Natural killer cell (primary cell): ENCODE results near the gene RNF103. TPM values are rescaled to one million over a fixed set of nuclear protein-coding genes. Genes with fewer than 3 reads are reported as not detected.

Experiments used
- ATAC-seq, 3 donors: fragments of 150-1000 bp in 2 of 3; fragments of 200-7000 bp in 1 of 3; cut with Tn5 transposase; 1 replicate in 1 of 3; 2 replicates in 2 of 3; pipeline ENCODE4 v1.10.0; 2021; ENCODE audit warnings: mild to moderate bottlenecking in 2 of 3, moderate library complexity in 2 of 3
- DNase-seq, 2 donors: peaks; one replicate each; pipeline versions ENCODE4 v3.0.0 to v3.0.0-alpha.2; 2013 to 2021; ENCODE audit warnings: mixed read lengths in 1 of 2
- H3K27ac ChIP-seq: one replicate; pipeline ENCODE4 v1.5.1; 2013; ENCODE audit warnings: mild to moderate bottlenecking, low read length
- H3K27me3 ChIP-seq: one replicate; pipeline ENCODE4 v1.6.1; 2013; ENCODE audit warnings: low read length; ENCODE audit not compliant: control insufficient read depth, insufficient read depth
- H3K36me3 ChIP-seq: one replicate; pipeline ENCODE4 v1.6.1; 2013; ENCODE audit warnings: low read length; ENCODE audit not compliant: control insufficient read depth, insufficient read depth
- H3K4me1 ChIP-seq: one replicate; pipeline ENCODE4 v1.6.1; 2013; ENCODE audit warnings: low read length; ENCODE audit not compliant: control insufficient read depth, insufficient read depth
- H3K4me3 ChIP-seq: one replicate; pipeline ENCODE4 v1.5.1; 2013; ENCODE audit warnings: low read length
- H3K9me3 ChIP-seq: one replicate; pipeline ENCODE4 v1.6.1; 2013; ENCODE audit warnings: low read length; ENCODE audit not compliant: control insufficient read depth, insufficient read depth
- H3K27ac Mint-ChIP-seq, 2 donors: one replicate each; pipeline ENCODE4 v1.8.0; 2022; ENCODE audit warnings: mild to moderate bottlenecking in 2 of 2, mixed read lengths in 2 of 2, moderate library complexity in 1 of 2
- H3K27me3 Mint-ChIP-seq, 2 donors: one replicate each; pipeline ENCODE4 v1.8.0; 2022; ENCODE audit warnings: low read depth in 2 of 2, mixed read lengths in 2 of 2
- H3K36me3 Mint-ChIP-seq: one replicate; pipeline ENCODE4 v1.8.0; 2022; ENCODE audit warnings: mixed read lengths
- H3K4me1 Mint-ChIP-seq, 2 donors: one replicate each; pipeline ENCODE4 v1.8.0; 2022; ENCODE audit warnings: mixed read lengths in 2 of 2
- H3K4me3 Mint-ChIP-seq: one replicate; pipeline ENCODE4 v1.8.0; 2022; ENCODE audit warnings: mild to moderate bottlenecking, moderate library complexity, mixed read lengths
- H3K9me3 Mint-ChIP-seq, 2 donors: one replicate each; pipeline ENCODE4 v1.8.0; 2022; ENCODE audit warnings: mixed read lengths in 2 of 2
- WGBS: methylation state at CpG from one replicate; pipeline ENCODE4 v1.1.7; 2013; ENCODE audit warnings: missing lambda C conversion rate; ENCODE audit not compliant: insufficient coverage; 5-methylcytosine and 5-hydroxymethylcytosine counted together
- intact Hi-C: fragments of 100-400 bp; cut with micrococcal nuclease; formaldehyde crosslinking; loops from one replicate; pipeline ENCODE4 v1.14.2; 2022
- total RNA-seq, 4 donors: library from RNA; stranded (reverse); fragments of 120-200 nt in 1 of 4; gene quantifications; one replicate each; pipeline versions ENCODE4 v1.2.3 to v1.2.4, GENCODE V29; 2013 to 2022
- TF ChIP-seq, protein P1 (sequence below): fragments of 200-600 bp; IDR thresholded peaks from one replicate; pipeline ENCODE4 v1.8.0; 2022; ENCODE audit warnings: antibody characterized with exemption

RNF103 gene
- total RNA-seq, 3 donors from 2014 or later (not counting 1 experiment from before 2014, with no cell fraction given), result 52.9 to 74.2 (median 70.9) TPM

DNA sequence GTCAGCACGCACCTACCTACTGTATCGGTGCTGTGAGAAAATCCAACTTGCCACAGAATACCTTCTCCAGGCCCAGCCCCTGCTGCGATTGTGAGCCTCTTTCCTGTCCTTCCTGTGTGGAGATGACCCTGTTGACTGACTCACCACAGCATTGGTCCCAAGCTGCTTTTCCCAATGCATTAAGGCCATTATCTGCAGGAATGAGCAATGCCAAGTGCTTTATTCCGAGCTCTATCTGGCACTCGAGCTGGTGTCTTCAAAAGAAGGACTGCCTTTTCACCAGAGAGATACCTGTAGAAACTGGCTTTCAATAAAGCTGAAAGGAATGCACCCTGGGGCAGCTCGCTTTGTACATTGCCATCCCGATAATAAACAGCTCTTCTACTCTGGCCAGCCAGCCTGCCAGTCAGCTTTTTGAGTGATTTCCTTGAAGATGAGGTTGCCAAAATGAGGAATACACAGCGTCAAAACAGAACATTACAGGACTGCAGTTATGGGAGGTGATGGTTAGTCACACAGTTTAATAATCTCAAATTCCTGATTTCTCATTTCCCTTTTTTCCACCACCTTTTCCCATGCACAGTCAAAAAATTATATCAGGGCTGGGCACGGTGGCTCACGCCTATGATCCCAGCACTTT is 8.3 kb upstream of the RNF103 start:
- ATAC-seq (no peak), DNase-seq (no peak)
- 95% methylated on average over 10 of the region's 10 CpGs for WGBS
- Histone ChIP-seq H3K27ac (no peak overlapping the region), H3K4me1 (no peaks in the 10 kb centered on the region), H3K4me3 (no peak overlapping the region), H3K36me3 (no peaks in the 10 kb centered on the region), H3K9me3 (no peaks in the 10 kb centered on the region), H3K27me3 (no peaks in the 10 kb centered on the region)
- intact Hi-C loops, result no loop called here
- Mint-ChIP-seq H3K36me3 (no peaks in the 10 kb centered on the region), H3K4me3 (no peak overlapping the region), H3K9me3 (no peaks in the 10 kb centered on the region), H3K4me1 (no peaks in the 10 kb centered on the region), H3K27ac (no peak overlapping the region), H3K27me3 (peaks cover 3 to 25% of the 10 kb centered on the region in 2 donors)
- TF ChIP-seq, protein P1, sequence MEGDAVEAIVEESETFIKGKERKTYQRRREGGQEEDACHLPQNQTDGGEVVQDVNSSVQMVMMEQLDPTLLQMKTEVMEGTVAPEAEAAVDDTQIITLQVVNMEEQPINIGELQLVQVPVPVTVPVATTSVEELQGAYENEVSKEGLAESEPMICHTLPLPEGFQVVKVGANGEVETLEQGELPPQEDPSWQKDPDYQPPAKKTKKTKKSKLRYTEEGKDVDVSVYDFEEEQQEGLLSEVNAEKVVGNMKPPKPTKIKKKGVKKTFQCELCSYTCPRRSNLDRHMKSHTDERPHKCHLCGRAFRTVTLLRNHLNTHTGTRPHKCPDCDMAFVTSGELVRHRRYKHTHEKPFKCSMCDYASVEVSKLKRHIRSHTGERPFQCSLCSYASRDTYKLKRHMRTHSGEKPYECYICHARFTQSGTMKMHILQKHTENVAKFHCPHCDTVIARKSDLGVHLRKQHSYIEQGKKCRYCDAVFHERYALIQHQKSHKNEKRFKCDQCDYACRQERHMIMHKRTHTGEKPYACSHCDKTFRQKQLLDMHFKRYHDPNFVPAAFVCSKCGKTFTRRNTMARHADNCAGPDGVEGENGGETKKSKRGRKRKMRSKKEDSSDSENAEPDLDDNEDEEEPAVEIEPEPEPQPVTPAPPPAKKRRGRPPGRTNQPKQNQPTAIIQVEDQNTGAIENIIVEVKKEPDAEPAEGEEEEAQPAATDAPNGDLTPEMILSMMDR, result no peak

DNA sequence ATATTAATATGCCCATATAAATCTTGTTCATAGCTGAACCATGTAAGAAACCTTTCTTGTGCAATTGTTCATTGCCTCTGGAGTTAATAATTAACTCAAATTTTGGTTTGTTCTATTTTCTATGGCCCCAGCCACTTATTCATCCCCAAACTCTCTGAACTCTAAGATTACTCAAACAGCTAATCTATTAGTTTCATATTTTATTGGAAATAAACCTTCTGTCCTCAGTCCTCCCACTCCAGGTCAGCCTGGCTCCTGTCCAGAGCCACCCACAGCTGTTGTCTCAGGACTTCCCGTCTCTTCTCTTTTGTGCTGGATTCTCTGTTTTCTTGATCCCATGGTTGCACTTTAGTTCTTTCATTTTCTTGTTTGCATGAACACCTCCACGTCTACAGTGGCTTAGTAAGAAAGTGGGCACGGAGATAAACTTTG is 4.4 kb upstream of the RNF103 start:
- H3K4me1 Mint-ChIP-seq, result peaks cover 4 to 5% of the 10 kb centered on the region in 2 donors
- no peaks in the 10 kb centered on the region for H3K9me3 ChIP-seq

DNA sequence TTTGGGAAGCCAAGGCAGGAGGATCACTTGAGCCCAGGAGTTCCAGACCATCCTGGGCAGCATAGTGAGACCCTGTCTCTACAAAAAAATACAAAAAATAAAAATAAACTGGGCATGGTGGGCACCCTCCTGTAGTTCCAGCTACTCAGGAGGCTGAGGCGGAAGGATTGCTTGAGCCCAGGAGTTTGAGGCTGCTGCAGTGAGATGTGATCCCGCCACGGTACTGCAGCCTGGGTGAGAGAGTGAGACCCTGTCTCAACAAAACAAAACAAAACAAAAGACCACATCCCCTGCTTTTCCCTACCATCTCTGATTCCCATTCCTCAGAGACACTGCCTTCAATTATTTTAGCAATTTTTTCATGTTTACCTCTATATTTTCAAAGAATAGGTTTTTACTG is 3.9 kb upstream of the RNF103 start:
- 88% methylated on average over 3 of the region's 3 CpGs for WGBS
- Mint-ChIP-seq H3K27me3 (peaks cover 3 to 26% of the 10 kb centered on the region in 2 donors), H3K4me1 (peaks cover 10% of the 10 kb centered on the region in 2 donors), H3K9me3 (no peaks in the 10 kb centered on the region), H3K36me3 (no peaks in the 10 kb centered on the region), H3K4me3 (no peak overlapping the region), H3K27ac (no peak overlapping the region)
- H3K4me1 ChIP-seq, result peaks cover 6% of the 10 kb centered on the region
- no peaks in the 10 kb centered on the region for H3K9me3 ChIP-seq
- intact Hi-C loops, result no loop called here
- TF ChIP-seq, protein P1, result no peak
- H3K36me3 ChIP-seq, result no peaks in the 10 kb centered on the region
- H3K27ac ChIP-seq, result no peak overlapping the region
- no peaks in the 10 kb centered on the region for H3K27me3 ChIP-seq
- DNase-seq (no peak), ATAC-seq (no peak)
- H3K4me3 ChIP-seq, result no peak overlapping the region

More for the DNA sequence above, 4.4 kb upstream of the RNF103 start:
- no peaks in the 10 kb centered on the region for H3K36me3 ChIP-seq
- H3K4me3 Mint-ChIP-seq, result no peak overlapping the region
- DNase-seq, result no peak
- H3K4me1 ChIP-seq, result peaks cover 4% of the 10 kb centered on the region
- H3K27me3 ChIP-seq, result no peaks in the 10 kb centered on the region
- H3K36me3 Mint-ChIP-seq, result no peaks in the 10 kb centered on the region
- peaks cover 3 to 26% of the 10 kb centered on the region in 2 donors for H3K27me3 Mint-ChIP-seq
- no peak for ATAC-seq
- no peaks in the 10 kb centered on the region for H3K9me3 Mint-ChIP-seq
- no peak overlapping the region for H3K27ac Mint-ChIP-seq
- no peak overlapping the region for H3K27ac ChIP-seq
- H3K4me3 ChIP-seq, result no peak overlapping the region
- TF ChIP-seq, protein P1, result no peak
- intact Hi-C loops, result no loop called here
- 89% methylated on average over 2 of the region's 3 CpGs for WGBS

DNA sequence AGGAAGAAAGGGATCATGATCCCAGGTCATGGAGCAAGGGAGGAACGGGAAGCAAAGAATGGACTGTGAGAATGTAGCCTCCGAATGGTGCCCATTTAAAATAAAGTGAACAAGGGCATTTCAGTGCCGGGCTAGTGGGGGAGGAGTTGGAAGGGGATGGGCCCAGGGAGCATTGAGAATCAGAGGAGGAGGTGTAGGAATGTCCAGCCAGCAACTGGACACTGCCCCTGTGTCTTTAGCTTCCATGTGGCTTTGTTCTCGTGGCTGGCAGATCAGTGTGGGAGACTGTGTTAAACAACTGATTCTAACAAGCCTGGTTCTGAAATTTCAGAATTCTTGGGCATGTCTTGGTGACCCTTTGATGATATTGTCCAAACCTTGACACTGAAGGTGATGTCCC is 1.4 kb upstream of the RNF103 start:
- TF ChIP-seq, protein P1, result no peak
- Mint-ChIP-seq H3K4me3 (no peak overlapping the region), H3K36me3 (no peaks in the 10 kb centered on the region), H3K27me3 (peaks cover 3 to 26% of the 10 kb centered on the region in 2 donors), H3K9me3 (no peaks in the 10 kb centered on the region), H3K27ac (no peak overlapping the region), H3K4me1 (peaks cover 26 to 32% of the 10 kb centered on the region in 2 donors)
- Histone ChIP-seq H3K4me1 (peaks cover 9% of the 10 kb centered on the region), H3K27ac (no peak overlapping the region), H3K9me3 (no peaks in the 10 kb centered on the region), H3K4me3 (no peak overlapping the region), H3K36me3 (no peaks in the 10 kb centered on the region), H3K27me3 (no peaks in the 10 kb centered on the region)
- DNase-seq, result no peak
- intact Hi-C loops, result no loop called here
- ATAC-seq, result no peak
- 96% methylated on average over 4 of the region's 4 CpGs for WGBS
